Activated CD8-positive, alpha-beta memory T cell treated with anti-CD3 and anti-CD28 coated beads for 24 hours (primary cell): ENCODE data around the gene MACROD2.

ENCODE experiments used
- DNase-seq: peaks from one replicate; pipeline ENCODE4 v3.0.0-alpha.2; 2020

Gene MACROD2

GRCh38 chr20:14288341-14289330, 293.3 kb downstream of the MACROD2 start:
- DNase-seq, result no peak

DNA sequence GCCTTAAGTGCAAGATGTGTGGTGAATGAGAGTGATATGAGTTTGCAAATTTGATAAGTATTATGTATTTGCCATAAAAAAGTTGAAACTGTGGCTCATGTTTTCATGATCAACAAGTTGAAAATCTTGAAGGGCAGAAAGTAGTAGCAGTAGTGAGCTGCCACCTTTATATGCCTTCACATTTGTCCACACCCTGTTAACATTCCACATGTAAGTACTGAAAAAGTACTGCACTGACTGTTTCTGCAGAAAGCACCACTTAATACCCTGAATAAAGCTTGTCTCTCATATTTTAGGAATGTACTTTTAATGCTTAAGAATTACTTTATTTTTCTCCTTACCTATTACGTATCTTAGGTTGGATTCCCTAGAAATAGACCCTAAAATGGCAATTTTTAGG, 296.2 kb downstream of the MACROD2 start:
- no peak for DNase-seq

- no peak for DNase-seq
These were observed 299.9 kb downstream of the MACROD2 start for GRCh38 chr20:14295238-14295637.

- no peak for DNase-seq
These were observed 300.5 kb downstream of the MACROD2 start for GRCh38 chr20:14295770-14296309.

GRCh38 chr20:14299831-14300230, 304.5 kb downstream of the MACROD2 start:
- DNase-seq, result no peak

- DNase-seq, result no peak
These were observed 307.8 kb downstream of the MACROD2 start for GRCh38 chr20:14303106-14303505.

GRCh38 chr20:14303651-14304050, 308.3 kb downstream of the MACROD2 start:
- DNase-seq, result no peak

DNA sequence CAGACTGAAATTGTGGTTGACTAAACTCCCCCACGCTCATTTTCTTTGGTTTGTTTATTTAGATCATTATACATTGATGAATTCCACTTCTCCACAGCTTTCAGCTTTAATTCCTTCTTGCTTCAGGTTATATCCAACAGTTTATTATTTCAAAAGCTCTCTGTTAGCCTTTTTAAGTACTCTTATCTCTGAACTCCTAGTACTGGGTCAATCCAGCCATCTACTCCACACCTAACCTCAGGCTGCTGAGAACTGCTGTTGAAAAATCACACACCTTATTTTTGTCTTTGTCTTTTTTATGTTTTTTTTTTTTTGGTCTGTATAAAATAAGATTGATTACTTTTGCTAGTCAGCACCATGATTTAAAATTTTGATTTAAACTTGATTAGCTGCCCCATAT, 309.2 kb downstream of the MACROD2 start:
- DNase-seq, result no peak

GRCh38 chr20:14307956-14308355, 312.6 kb downstream of the MACROD2 start:
- DNase-seq, result no peak

GRCh38 chr20:14310977-14311627, 315.8 kb downstream of the MACROD2 start:
- DNase-seq, result no peak

DNA sequence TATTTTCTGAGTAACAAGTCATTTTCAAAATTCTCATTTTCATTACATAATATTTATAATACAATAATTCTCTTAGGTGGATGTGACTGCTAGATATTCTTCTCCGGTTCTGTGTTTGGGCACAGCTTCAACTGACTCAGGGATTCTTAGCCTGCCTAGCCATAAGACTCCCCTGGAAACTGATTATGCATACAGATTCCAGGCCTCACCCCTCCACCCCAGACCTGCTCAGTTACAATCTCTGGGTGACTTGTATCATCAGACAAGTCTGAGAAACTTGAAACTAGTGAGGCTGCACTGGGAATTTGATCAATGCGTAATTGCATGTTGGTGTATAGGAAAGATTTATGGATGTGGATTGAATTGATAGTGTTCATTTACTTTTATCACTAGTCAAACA, 316.7 kb downstream of the MACROD2 start:
- DNase-seq, result no peak

DNA sequence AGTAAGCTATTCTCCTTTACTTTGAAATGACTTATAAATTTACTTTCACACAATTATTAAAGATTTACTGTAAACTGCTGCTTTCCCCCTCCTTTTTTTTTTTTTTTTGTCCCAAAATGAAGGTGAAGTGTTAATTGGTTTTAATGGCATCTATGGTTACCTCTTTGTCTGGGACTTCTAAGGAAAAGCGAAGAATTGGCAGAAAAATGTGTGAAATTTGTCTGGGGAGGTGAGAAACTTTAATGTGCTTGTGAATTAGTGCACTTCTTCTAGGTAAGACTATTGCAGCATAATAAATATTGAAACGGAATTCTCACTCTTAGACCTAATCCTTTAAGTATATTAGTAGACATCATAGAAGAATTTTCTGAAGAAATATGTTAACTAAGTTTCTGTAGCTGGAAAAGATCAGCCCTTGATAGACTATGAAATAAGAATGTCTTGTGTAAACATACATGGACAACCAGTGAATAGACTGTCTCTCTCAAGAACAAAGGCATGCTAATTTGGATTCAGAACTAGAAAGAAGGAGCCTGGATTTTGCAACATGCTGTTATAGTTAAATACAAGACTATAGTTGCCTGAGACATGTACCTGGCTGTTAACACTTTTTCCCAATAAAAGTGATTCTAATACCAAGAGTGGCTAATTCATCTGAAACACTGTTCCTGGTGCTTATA, 318.2 kb downstream of the MACROD2 start:
- no peak for DNase-seq

DNA sequence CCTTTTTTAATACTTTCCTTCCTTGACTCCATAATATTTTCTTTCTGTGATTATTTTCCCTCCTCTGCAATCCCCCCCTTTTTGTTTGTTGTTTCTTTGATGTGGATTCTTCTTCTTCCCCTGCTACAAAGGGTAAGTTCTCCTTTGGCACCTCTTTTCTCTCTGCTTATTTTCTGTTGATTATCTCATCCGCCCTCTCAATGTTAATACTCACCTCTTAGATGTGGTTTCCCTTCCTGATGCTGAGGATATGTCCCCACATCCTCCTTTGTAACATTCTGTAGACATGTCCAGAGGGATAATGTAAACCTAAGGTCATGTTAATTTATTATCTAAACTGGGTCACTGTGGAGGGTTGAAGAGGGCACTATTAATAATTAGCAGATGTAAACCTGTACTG, 324.4 kb downstream of the MACROD2 start:
- no peak for DNase-seq

DNA sequence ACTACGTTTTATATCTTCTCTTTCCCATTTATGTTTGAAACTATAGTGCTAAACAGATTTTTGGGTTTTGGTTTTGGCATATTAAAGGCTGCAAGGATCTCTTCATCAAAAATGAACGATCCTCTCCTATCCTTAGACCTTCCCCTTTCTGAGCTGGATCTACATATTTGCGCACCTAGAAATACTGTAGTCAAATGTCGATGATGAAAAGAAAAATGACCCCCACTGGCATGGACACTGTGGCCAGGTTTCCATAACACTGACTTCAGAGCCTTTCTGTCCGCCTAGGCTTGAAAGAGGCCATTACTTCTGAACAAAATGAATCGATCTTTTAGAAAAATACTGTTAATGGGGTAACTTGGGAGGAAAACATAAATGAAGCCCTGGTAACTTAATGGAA, 336.3 kb downstream of the MACROD2 start:
- DNase-seq, result no peak

DNA sequence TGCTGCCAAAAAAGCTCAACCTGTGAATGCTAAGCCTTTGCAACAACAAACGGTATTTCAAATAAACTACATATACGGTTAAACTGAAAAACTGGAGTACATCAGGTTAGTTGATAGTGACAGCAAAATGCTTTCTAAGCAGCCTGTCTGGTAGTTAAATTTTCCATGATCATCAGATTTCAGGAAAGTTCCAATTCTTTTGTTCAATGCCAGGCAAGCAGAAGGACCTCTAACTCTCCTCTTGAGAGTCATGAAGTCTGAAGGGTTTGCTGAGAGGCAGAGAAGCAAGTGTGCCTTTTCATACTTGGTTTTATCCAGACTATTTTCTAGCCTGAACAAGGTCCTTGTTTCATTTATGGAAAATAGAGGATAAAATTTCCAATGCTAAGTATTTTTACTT, 337.6 kb downstream of the MACROD2 start:
- DNase-seq, result no peak

- DNase-seq, result no peak
These were observed 338.4 kb downstream of the MACROD2 start for GRCh38 chr20:14333721-14334120.

GRCh38 chr20:14334306-14334930, 339.1 kb downstream of the MACROD2 start:
- DNase-seq, result no peak

DNA sequence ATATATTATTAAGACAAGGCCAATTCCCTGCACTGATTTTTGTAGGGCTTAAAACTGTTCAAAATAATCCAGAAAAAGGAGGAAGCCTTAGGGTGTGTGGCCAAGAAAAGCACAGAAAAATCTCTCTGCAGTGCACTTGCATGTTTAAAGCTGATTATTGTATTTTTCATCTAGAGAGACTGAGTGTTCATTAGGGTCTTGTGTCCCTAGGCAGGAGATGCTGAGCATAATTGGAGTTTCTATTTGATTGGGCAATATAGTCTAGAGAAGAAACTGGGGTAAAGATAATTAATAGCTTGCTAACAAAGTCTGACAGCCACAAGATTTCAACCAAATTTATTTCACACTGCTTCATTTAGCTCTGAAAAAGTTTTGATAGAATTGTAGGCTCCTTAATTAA, 339.7 kb downstream of the MACROD2 start:
- DNase-seq, result no peak

DNA sequence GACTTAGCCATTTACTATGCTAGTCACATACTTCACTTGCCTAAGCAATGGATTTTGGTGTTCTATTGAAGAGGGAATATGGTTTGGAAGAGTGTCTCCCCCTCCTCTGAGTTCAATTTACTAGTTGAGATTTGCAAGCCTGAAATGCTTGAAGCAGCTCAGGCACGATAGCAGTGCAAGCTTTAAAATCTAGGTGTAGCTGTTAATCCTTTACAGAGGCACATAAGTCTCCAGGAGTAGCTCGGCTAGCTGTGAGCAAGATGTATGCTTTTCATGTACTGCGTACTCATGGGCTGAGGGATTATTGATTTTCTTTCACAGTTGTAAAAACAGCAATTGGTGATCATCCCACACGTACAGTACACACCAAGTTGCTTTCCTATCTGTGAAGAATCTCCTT, 341.4 kb downstream of the MACROD2 start:
- no peak for DNase-seq

- no peak for DNase-seq
These were observed 342.3 kb downstream of the MACROD2 start, which contains the start of gene FLRT3 for GRCh38 chr20:14337400-14338171. FLRT3 (minus strand) TSS chr20:14337612; CDS start chr20:14327506, 10,106 bp downstream.

- no peak for DNase-seq
These were observed 346.5 kb downstream of the MACROD2 start for GRCh38 chr20:14341801-14342200.

DNA sequence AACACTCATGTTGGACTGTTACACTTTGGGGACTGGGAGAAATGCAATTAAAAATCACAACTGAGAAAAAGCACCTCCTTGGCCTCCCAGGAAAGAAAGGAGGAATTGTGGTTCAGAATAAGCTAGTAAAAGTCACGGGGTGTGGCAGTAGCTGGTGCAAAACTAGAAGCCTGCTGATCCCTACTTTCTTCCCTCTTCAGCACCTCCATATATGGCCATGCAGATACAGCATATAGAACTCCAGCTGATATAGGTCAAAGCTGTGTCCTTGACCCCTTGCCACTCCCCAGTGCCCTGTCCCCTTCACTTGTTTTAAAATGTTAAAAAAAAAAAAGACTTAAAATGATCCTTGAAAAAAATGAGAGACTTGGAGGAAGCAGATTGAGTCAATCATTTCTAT, 347.6 kb downstream of the MACROD2 start:
- DNase-seq, result no peak
